COLO668 (cell line): ENCODE results near the gene EPN1.

Experiments
- DNase-seq: peaks from one replicate; lab custom pipeline; 2025; ENCODE audit not compliant: unreplicated experiment; lab: John Stamatoyannopoulos, UW

Gene EPN1

DNA sequence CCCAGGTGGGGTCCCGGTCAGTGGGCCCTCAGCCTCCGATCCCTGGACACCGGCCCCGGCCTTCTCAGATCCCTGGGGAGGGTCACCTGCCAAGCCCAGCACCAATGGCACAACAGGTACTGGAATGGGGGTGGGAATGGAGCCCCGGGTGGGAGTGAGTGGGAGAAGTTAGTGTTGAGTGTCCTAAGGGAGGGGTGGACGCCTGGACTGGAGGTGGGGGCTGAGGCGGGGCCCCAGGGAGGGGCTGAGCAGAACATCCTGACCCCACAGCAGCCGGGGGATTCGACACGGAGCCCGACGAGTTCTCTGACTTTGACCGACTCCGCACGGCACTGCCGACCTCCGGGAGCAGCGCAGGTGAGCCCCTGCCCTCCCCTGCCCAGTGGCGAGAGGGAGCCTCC lies 17.7 kb downstream of the EPN1 start:
- no peak for DNase-seq

DNA sequence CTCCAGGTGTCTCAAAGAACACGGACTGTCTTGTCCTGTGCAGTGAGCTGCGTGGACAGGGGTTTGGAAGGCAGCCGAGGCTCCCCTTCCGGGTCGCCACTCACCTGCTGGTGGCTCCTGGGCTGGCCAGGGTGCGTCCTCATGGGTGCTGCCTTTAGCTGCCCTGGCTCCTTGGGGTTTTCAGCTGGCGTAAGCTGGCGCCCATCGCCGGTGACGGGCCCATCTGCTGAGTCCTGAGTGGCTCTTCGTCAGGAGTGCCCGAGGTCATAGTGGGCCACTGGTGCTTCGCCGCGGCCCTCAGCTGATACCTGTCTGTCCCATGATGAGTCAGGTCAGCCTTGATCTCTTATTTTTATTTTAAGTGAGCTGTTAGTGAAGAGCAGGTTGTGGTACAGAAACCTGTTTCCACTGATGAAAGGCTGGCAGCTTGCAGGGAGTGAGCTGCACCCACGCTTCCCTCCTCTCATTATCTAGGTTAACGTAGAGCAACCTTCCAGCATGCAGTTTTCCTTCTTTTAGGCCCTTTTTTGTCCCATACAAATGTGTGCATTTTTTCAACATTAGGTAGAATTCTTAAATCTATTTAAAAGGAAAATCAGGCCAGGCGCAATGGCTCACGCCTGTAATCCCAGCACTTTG lies 18.4 kb downstream of the EPN1 start:
- no peak for DNase-seq

DNA sequence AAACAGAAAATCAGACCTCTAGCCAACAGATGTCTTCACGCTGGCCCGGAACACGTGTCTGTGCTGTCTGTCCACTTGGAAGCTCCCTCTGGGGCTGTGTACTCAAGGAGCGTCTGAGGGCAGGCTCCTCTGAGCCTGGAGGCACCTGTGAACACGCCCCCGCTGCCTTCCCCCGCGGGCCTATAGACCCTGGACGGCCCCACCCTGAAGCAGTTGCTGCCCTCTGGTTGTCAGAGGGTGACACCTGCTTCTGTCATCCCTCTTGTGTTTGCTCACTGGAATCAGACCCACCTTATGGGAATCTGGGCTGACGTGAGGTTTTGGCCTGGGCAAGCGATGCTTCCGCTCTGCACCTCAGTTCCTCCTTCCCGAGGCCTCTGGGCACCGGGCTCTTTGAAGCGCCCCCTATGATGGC lies 19.2 kb downstream of the EPN1 start:
- no peak for DNase-seq

DNA sequence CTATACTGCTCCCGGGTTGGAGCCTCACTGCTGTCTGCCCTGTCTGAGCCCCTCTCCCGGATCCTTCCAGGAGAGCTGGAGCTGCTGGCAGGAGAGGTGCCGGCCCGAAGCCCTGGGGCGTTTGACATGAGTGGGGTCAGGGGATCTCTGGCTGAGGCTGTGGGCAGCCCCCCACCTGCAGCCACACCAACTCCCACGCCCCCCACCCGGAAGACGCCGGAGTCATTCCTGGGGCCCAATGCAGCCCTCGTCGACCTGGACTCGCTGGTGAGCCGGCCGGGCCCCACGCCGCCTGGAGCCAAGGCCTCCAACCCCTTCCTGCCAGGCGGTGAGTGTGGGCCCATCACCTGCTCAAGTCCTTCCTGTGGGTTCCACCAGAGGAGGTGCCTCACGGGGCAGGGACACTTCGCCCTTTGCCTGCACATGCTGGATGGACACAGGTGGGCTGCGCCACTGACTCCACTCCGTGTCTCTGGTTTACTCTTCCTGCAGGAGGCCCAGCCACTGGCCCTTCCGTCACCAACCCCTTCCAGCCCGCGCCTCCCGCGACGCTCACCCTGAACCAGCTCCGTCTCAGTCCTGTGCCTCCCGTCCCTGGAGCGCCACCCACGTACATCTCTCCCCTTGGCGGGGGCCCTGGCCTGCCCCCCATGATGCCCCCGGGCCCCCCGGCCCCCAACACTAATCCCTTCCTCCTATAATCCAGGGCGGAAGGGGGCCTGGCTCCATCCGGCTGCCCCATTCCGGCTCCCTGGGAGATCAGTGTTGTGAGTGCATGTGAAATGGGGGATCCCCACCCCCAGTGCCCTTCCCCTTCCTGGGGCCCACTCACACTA lies 19.8 kb downstream of the EPN1 start:
- no peak for DNase-seq

DNA sequence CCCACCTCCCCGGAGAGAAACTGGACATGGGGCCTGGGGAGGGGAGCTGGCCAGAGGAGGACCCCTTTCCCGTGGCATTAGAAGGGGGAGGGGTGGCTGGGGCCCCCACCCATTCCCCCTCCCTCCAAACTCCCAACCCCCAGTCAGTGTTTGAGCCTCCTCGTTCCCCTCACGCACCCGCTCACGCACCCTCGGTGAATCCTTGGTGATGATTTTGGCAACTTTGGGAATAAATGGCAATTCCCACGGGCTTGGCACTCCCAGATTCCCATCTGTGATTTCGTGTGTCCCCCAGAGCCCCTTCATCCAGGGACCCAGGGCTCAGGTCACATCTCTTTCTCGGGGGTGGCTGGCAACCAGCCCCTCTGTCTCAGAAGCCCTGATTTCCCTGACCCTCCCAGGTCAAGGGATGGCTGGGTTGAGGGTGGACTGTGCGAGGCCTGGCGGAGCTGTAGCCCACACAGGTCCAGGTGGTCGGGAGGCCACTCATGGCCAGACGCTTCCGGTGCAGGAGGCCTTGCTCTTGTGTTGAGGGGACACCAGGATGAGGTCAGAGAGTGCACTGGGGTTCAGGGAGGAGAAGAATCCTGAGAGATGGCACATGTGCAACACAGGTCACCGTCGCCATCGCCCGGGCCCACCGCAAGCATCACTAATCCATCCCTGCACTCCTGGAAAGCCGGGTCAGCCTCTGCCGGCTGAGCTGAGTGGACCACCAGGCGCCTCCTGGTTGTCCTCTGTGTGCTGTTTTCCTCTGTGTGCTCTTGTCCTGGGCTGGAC lies 20.7 kb downstream of the EPN1 start:
- no peak for DNase-seq

GRCh38 chr19:55696301-55697068 lies 21.5 kb downstream of the EPN1 start:
- DNase-seq: no peak

GRCh38 chr19:55697069-55697440 lies 22.0 kb downstream of the EPN1 start:
- no peak for DNase-seq

- no peak for DNase-seq
Measured at GRCh38 chr19:55697698-55698097, 22.7 kb downstream of the EPN1 start.

- no peak for DNase-seq
Measured at GRCh38 chr19:55698256-55698655, 23.2 kb downstream of the EPN1 start.

DNA sequence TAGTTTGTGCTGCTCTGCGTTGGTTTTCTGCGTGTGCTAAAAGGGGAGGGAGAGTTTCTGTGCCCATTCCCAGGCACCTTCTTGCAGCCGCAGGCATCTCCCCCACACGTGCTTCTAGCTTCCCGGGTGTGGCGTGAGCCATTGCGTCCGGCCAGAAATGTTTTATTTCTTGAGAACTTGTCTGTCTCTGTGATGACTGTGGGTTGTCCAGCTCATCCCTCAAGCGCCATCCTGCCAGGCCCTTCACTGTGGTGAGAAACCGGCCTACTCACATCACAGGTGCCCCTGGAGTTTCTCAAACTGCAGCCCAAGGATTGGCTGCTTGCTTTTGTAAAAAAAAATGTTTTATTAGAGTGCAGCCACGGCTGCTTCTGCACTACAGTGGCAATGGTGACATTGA lies 24.2 kb downstream of the EPN1 start:
- no peak for DNase-seq

- DNase-seq: no peak
Measured at GRCh38 chr19:55700813-55701212, 25.8 kb downstream of the EPN1 start.

- no peak for DNase-seq
Measured at GRCh38 chr19:55702131-55702627, 27.2 kb downstream of the EPN1 start.

GRCh38 chr19:55703790-55704215 lies 28.8 kb downstream of the EPN1 start:
- DNase-seq: peak; percentile 6

GRCh38 chr19:55704494-55705245 lies 29.6 kb downstream of the EPN1 start:
- no peak for DNase-seq

GRCh38 chr19:55705972-55706371 lies 30.9 kb downstream of the EPN1 start:
- DNase-seq: no peak

DNA sequence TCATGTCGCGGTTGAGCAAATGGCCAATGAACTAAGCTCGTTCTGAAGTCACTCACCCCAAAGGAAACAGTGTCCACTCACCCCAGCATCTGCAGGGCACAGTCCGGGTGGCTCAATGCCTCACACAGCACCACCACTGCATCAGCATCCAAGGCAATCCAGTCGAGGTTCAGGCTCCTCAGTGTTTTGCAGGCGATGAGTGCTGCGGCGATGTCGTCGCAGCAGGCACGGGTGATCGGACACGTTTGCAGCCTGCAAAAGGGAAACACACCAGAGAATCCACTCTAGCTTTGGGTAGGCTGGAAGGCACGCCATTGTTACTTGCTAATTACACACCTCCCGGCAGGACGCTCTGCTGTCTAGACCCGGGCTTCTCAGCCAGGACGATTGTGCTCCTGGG lies 36.7 kb downstream of the EPN1 start:
- DNase-seq: no peak

- no peak for DNase-seq
Measured at GRCh38 chr19:55712804-55713631, 38.0 kb downstream of the EPN1 start.

GRCh38 chr19:55716531-55716930 lies 41.5 kb downstream of the EPN1 start:
- no peak for DNase-seq

GRCh38 chr19:55717251-55717650 lies 42.2 kb downstream of the EPN1 start:
- no peak for DNase-seq
